HG03354 (cell line): ENCODE data around the gene ZNF22.

ENCODE experiments used
- ATAC-seq: cut with Tn5 transposase; IDR thresholded peaks from one replicate; pipeline ENCODE4 v1.9.1; 2021; ENCODE audit warnings: mild to moderate bottlenecking; ENCODE audit not compliant: unreplicated experiment, poor library complexity, severe bottlenecking

The ZNF22 gene

DNA sequence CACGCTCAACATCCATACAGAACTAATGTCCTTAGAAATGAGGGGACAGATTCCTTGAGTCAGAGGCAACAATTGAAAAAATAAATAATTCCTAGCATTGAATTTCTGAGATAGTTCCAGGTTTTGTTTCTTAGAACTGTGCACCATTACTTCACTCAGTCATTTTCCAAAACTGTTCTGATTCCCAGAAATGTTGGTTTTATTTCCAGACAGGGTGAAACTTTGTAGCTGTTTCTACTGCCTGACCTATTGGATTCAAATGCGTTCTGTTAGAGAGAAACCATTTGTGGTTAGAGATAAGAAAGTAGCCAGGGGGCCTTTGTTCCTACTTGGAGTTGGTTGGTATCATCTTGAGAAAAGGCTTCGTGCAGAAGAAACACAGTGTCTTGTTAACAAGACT lies 14.1 kb upstream of the ZNF22 start:
- ATAC-seq = no peak

DNA sequence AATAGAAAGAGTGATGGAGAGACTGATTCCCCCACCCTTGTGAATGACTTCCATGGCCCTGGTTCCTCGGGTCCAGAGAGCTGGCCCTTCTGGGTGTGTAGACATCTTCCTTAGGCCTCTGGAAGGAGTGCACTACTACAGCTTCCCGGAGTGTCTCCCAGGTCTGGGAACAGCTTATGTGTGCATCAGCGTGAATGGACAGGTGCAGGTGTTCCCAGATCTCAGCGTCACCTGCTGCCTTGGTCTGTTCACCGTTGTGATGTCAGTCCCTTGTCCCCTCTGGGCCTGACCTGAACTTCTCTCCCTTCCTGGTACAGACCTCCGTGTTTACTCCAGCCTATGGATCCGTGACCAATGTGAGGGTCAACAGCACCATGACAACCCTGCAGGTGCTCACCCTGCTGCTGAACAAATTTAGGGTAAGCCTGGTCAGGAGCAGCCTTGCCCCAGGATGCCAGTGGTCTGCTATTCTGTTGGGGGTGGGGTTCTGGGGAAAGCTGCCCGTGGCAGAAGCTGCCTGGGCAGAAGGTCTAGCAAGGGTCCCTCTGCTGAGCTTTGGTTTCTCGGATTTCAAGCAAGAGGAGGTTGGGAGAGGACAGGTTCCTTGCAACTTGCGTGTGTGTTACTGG lies 11.7 kb upstream of the ZNF22 start:
- ATAC-seq = no peak

DNA sequence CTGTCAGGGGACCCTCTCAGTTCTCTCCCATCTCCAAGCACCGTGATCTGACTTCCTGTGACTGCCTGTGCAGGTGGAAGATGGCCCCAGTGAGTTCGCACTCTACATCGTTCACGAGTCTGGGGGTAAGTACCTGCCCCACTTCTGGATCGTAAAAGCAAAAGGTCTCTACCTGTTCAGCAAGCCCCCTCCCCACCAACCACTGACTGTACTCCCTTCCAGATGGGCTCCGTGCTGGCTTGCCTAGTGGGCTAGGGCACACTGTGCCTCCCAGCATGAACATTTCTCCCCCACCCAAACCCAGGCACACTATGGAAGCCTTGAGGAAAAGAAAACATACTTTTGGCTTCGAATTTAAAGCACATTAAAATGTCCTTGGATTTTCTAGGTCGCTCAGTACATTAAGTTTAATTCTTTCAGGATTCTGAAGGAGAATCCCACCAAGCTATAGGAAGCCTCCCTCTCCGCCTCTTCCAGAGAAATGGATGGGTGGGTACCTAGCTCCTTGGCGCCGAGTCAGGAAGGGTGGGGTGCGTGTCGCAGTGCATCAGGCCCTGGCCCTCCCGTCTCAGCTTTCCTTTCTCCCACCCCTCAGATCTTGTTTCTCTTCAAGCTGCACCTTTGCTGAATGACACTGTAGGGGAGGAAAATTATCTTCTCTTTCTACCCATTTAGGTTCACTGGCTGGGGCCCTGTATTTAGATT lies 11.0 kb upstream of the ZNF22 start:
- no peak for ATAC-seq

DNA sequence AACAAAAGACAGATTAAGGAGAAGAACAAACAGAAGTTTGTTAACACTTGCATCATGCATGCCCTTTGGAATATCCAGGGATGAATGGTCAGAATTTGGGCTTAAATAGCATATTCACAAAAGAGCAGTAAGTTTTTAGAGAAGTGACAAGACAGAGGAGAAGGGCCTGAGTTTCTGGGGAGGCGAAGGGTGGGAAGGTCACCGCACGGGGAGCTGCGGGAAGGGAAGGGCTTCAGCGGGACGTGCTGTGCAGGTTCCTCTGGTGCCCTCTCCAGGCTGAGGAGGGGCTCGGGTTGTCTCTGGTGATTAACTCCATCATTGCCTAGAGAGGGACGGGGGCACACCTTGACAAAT lies 10.4 kb upstream of the ZNF22 start:
- no peak for ATAC-seq

DNA sequence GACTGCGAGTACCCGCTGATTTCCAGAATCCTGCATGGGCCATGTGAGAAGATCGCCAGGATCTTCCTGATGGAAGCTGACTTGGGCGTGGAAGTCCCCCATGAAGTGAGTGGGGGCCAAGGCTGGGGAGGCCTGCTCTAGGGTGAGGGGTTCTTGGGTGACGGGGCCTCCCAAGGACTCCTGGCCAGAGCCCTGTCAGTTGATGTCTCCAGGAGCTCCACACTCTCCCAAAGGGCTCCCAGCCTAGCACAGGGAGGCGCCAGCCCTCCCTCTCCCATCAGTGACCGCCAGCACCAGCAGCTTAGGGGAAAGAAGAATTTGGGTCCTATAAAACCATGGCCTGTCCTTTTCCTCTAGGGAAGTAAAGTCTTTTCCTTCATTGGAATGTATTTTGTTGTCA lies 9.8 kb upstream of the ZNF22 start:
- ATAC-seq = no peak

DNA sequence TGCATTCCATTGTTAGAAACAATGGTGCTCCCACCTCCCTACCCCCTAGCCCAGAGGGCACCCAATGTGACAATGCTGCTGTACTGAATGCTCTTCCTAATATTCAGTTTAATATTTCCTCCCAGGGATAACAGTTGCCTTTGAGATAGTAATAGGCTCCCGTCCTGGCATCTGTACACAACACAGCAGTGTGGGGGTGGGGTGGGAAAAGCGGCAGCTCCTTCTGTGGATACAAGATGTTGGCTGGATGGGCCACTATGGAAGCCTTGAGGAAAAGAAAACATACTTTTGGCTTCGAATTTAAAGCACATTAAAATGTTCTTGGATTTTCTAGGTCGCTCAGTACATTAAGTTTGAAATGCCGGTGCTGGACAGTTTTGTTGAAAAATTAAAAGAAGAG lies 9.2 kb upstream of the ZNF22 start:
- no peak for ATAC-seq

DNA sequence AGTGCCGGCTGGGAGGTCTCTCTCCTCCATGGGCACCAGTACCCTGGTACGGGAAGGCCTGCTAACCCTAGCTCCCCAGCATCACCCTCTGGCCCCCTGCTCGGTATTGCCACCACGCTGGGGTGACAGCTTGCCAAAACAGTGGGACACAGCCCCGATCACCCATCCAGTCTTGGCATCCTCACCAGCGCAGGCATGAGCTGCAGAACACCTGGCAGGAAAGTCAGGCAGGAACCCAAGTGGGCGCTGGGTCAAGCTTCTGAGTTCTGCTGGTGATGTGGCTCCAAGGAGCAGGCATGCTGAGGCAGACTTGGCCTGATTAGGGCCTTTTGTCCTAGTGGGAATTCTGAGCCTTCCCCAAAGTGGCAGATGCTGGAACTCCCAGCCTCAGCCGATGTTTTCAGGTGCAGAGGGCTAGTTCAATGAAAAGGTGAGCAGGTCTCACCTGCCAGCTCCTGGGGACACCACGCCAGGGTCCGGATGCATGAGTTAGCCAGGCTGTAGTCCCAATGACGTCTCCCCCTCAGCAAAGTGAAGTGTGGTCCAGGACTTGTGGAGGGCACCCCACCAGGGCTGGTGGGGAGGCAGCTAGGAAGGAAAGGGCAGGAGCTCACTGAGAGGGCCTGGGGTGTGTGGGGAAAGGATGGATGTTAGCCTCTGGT lies 8.5 kb upstream of the ZNF22 start:
- no peak for ATAC-seq

DNA sequence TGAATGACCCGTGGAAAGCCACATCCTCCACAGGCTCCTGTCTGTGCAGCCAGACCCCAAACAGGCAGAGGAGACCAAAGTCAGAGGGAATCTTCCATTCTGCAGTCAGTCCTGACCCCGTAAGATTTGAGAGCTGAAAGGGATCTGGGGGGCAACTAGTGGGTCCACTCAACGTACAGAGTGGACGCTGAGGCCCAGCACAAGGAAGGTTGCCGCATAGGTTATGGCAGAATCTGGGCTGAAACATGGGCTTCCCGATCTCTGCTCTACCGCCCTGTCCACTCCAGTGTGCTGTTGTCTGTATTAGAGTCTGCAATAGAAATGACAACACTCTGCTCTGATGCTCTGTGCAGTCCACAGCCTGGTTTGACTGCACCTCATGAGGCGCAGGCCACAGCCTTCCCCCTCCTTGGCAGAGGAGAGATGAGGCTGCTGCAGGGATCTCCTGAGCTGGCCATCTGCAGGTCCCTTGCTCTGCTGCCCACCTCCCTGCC lies 7.9 kb upstream of the ZNF22 start:
- ATAC-seq = no peak

DNA sequence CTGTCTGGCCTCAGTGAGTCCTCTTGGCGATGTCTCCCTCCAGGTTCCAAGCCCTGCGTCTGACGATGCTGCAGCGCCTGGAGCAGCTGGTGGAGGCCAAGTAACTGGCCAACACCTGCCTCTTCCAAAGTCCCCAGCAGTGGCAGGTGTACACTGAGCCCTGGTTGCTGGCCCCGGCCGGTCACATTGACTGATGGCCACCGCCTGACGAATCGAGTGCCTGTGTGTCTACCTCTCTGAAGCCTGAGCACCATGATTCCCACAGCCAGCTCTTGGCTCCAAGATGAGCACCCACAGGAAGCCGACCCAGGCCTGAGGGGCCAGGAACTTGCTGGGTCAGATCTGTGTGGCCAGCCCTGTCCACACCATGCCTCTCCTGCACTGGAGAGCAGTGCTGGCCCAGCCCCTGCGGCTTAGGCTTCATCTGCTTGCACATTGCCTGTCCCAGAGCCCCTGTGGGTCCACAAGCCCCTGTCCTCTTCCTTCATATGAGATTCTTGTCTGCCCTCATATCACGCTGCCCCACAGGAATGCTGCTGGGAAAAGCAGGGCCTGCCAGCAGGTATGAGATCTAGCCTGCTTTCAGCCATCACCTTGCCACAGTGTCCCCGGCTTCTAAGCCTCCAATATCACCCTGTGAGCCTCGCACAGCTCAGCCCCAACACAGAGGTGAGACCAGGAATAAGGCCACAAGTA lies 7.3 kb upstream of the ZNF22 start:
- no peak for ATAC-seq

DNA sequence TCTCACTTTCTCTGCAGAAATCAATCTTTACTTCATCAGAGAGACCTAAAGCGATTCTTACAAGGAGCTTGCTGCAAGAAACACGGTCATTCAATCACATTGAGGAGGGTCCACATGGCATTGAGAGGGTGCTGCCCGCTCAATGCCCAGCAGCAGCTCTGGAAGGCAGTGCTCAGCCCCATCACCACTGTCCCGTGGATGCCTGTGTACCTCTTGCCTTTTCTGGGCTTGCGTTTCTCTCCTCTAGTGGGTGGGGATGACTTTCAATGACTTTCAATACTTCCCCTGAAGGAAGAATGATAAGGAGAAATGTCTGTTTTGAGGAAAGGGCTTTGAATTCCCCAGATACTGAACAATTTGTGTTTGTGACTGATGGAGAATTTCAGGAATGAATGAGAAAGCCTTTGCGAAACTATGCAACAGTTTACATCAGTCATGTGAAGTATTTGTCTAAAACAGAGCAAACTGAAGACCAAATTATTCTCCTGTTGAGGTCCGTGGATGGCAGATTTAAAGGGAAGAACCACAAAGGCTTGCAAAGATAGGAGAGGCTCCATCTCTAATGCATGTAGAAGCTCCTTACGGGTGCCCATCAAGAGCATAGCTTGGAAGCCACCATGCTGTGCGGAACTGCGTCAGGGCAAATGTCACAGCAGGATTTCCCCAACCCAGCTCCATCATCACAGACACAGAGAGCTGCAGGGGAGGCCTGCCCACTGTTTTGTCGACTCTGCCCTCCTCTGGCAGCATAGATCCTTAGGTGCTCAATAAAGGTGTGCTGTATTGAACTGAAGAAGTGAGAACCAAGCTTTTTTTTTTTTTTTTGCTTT lies 6.6 kb upstream of the ZNF22 start:
- ATAC-seq = no peak

DNA sequence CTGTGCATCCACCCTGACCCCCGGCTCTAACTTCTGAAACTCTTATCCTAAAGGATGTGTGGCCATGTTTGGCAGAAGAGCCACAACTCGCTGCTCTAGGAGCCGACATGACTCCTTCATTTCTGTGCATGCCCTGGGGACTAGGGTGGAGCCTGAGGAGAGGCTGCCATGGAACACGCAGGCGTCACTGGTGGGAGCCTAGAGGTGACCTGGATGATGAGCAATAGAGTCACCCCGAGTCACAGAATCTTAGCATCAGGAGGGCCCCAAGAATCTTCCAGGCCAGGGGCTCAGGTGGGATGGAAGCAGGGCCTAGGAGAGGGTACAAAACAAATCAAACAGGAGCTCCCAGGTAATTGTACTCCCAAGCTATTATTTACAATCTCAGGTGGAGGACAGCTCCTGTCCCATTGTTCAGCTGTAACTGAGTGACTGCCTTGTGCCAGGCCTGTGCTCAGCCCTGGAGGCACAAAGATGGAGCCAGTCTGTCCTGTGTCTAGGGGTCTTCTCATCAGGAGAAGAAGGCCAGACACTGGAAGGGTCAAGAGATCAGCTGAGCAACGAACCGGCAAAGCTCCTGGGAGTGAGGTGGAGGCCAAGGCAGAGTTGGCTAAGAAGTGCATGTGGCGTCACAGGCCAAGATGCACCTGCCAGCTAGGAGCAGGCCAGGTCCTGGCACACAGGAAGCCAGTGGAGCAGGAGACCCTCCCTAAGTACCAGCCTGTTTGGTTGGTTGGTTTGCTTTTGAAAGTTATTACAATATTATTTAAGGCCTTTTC lies 5.8 kb upstream of the ZNF22 start:
- no peak for ATAC-seq

DNA sequence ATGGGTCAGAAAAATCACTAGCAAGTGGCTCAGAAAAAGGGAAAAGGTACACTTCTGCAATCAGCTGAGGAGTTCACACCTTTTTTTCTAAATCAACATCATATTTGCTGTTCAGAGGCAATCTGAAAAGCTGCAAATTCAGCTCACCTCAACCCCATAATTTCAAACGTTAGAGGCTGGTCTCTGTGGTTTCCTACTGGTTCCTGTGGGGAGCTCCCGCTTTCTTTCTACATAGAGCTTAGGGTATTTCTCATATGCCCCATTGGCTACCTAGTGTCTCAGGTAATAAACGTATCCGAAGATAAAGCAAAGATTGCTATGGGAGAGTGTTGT lies 5.2 kb upstream of the ZNF22 start:
- ATAC-seq = no peak

DNA sequence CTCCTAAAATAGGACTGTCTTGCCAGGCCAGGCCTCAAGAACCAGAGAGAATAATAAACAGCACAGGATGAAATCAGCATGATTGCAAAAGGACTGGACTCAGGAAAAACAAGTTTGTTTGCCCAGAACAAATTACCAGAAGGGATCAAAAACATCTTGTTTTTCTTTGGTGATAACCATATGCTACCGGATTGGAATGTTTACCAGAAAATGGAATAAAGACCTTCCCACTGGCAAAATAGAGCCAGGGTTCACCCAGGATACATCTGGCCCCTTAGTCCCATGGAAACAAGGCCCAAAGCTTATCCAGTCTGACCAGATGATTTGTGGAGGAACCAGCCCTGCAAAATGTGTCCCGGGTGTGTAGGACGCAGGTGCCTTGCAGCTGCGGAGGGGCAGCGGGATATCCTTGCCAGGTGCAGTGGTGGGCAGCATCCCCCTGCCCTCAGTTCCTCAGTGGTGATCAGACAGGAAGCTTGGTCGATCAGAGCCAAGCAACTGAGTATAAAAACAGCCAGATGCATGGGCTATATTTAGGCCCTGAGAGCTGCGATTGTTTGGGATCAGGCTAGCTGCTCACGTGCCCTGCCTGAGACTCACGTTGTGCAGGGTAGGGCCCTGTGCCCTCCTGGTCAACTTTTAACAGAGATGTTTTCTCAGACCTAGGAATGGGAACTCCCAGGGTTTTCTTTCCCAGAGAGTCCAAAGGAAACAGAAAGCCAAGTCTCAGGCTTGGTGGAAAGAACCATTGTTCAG lies 4.6 kb upstream of the ZNF22 start:
- no peak for ATAC-seq

DNA sequence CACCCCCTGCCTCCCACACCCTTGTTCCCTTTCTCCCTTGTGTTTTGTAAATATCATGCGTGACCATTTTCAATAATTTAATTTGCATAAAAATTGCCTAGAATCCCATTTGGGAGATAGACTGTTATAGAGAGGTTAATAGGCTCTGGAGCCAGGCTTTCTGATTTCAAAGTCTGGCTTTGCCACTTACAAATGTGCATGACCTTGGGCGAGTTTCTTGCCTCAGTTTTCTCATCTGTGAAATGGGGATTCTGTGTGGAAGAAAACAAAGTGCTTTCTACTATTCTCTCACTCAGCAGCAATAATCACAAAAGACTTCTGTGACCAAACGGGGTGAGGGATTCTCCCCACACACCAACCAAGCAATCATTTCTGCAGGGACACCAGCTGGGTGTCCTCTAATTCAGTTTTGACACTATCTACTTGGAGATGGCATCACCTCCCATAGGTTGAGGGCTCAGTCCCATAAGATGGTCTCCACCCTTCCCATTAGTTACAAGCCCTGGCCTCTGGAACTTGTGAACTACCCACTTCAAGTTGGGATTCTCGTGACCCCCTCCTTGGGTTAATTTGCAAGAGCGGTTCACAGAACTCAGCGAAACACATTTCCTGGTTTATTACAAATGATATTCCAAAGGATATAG lies 3.5 kb upstream of the ZNF22 start:
- ATAC-seq = no peak

DNA sequence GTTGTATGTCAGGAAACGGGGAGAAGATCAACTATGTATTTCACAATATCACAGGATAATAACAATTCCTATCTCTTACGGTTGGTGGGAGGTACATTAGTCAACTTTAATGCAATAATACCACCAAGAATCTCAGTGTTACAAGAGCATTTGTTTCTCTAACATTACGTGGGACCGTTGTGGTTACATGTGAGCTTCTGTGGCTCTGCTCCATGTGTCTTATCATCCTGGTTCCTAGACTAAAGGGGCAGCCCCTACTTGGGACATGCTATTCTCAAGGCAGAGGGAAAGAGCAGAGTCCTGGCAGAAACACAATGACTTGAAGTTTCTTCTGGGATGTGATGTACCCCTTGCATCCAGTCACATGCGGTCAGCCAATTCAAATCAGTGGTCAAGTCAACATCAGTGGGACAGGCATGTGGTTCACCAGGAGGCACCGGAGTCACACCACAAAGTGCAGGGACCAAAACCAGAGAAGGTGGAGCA lies 2.5 kb upstream of the ZNF22 start:
- no peak for ATAC-seq

DNA sequence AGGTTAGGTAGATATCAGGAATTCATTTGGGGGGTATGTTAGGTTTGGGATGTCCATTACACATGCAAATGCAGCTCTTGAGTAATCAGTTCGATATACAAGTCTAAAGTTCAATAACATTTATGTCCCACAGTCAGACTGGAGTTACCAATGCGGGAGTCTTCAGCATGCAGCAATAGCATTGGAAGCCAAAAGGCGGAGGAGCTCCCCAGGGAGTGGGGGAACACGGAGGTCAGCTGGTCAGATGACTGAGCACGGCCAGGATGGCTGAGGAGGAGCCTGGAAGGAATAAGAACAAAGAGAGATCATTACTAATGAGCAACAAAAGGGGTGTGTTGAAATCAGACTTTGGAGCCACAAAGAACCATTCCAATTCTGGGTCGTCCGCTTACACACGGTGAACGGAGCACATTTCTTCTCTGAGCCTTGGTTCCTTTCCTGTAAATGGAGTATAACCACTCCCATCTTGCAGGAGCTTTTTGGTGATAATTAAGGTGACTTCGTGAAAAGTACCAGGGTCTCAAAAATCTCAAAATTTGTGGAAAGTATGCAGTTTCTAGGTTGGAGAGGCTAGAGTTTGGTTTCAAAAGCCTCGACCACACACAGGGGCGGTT lies 478 bp upstream of the ZNF22 start:
- ATAC-seq = peak; percentile 0

DNA sequence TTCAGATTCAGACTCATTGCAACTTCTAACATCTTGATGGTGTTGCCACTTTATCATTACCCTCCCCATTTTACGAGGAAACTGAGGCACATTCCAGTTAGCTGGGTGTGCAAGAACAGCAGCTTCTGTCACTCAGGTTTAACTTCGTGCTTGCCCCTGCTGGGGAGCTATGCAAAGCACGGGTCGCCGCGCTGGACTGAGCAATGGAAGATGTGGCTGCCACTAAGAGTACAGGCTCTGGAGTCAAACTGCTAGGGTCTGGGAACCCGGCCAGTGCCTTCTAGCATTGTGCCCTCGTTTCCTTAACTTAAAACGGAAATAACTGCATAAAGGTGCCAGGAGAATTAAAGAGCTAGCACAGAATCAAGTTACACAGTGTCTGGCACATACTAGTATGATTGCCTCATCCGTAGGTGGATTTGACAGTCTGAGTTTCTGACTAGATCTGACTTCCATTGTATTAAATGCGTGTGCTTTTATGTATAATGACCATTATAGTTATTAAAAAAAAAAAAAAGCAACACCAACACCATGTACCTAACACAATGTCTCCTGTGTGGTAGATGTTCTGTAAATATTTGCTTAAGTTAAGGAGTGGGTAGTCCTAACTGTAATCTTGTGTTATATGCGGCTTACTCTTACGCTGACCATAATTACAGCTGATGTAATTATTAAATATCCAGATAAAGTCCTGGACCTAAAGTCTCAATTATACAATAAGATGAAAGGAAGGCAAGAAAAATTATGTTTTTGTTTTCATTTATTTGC lies 842 bp downstream of the ZNF22 start:
- peak; percentile 90 for ATAC-seq
